Pancreas (tissue), 10 donors: ENCODE results near the gene C8A. TPM values are rescaled to one million over a fixed set of nuclear protein-coding genes. Genes with fewer than 3 reads are reported as not detected.

Experiments
- ATAC-seq, 4 donors: fragments of 200-7000 bp; cut with Tn5 transposase; one replicate each; pipeline versions ENCODE4 v1.8.0 to v1.9.1; 2020; ENCODE audit warnings: mild to moderate bottlenecking in 4 of 4, moderate library complexity in 4 of 4
- DNase-seq, 6 donors: peaks; one replicate each; pipeline ENCODE4 v3.0.0-alpha.2; 2020
- FAIRE-seq: peaks from 2 replicates; lab custom pipeline; 2012; peaks lifted over from hg19 to GRCh38; lab: Jason Lieb, UNC
- H3K27ac ChIP-seq, 4 donors: fragments of 200-600 bp; sonication (generic); 1 replicate in 3 of 4; 2 replicates in 1 of 4; pipeline versions ENCODE4 v1.5.0 to v1.8.0; 2020
- H3K27me3 ChIP-seq, 4 donors: fragments of 200-600 bp; one replicate each; pipeline ENCODE4 v1.8.0; 2021
- H3K36me3 ChIP-seq, 3 donors: fragments of 200-600 bp; sonication (generic) in 1 of 3; one replicate each; pipeline versions ENCODE4 v1.5.0 to v1.8.0; 2020 to 2021
- H3K4me1 ChIP-seq, 3 donors: fragments of 200-600 bp; one replicate each; pipeline ENCODE4 v1.8.0; 2021
- H3K4me3 ChIP-seq, 4 donors: fragments of 200-600 bp; sonication (generic) in 2 of 4; one replicate each; pipeline versions ENCODE4 v1.5.0 to v1.8.0; 2020 to 2021
- H3K9me3 ChIP-seq, 4 donors: fragments of 200-600 bp; one replicate each; pipeline ENCODE4 v1.8.0; 2021
- CTCF ChIP-seq, 4 donors: fragments of 200-600 bp; sonication (generic) in 3 of 4; IDR thresholded peaks; one replicate each; pipeline versions ENCODE4 v1.5.0 to v1.8.0; 2021; ENCODE audit warnings: antibody characterized with exemption in 4 of 4
- WGBS, 2 donors: extraction: QIAGEN DNeasy Blood & Tissue Kit; methylation state at CpG; one replicate each; pipeline ENCODE4 v1.1.7; 2013; 5-methylcytosine and 5-hydroxymethylcytosine counted together
- intact Hi-C, 3 donors: fragments of 100-400 bp; cut with DNase I; formaldehyde crosslinking; loops; one replicate each; pipeline versions ENCODE4 v1.11.1 to v1.14.2; 2022
- polyA plus RNA-seq, 2 donors: library from polyadenylated mRNA; stranded (reverse); fragments of 200-250 nt; gene quantifications; one replicate each; pipeline ENCODE4 v1.2.3, GENCODE V29; 2013
- total RNA-seq, 6 donors: library from RNA; stranded (reverse); fragmentation: NEBNext Ultra II Directional in 4 of 6; extraction: Animal tissue kit (Norgen Biotek cat#: 25700) in 4 of 6; gene quantifications; one replicate each; pipeline versions ENCODE4 v1.2.1 to v1.2.4, GENCODE V29; 2021 to 2023
- donor health status: healthy with polysubstance abuse.
- donor health status: DM: no; HTN: no; CAD: no; lungs with moderate emphysema.
- donor health status: DM: no; HTN: no; CAD: no.
- donor health status: control.
- donor health status: control.
- donor health status: Bipolar disorder and iron deficiency.
- donor health status: DM: yes; HTN: yes; CAD: no.
- donor health status: DM: no; HTN: no; CAD: no.
- donor health status: DM: no; HTN: no; CAD: no.
- donor health status: DM: yes; HTN: yes; CAD: no.

Gene C8A
- total and polyA plus RNA-seq, 8 donors, result 0.08 to 0.38 (median 0.11) TPM; not detected in 4

- no peak overlapping the region for H3K4me3 ChIP-seq
- H3K9me3 ChIP-seq, result no peaks in the 10 kb centered on the region
- H3K36me3 ChIP-seq, result no peaks in the 10 kb centered on the region
- FAIRE-seq (no peak), DNase-seq (no peak), ATAC-seq (no peak)
- no peak overlapping the region for H3K27ac ChIP-seq
- no peaks in the 10 kb centered on the region for H3K27me3 ChIP-seq
- H3K4me1 ChIP-seq, result no peaks in the 10 kb centered on the region
- intact Hi-C loops, result loop anchor here in 1 of 3 donors (5.0 kb wide), 1 partner anchor 219 kb away; no protein-coding TSS in a partner anchor
- no peak for TF ChIP-seq CTCF (IDR thresholded peaks at IDR 0.05)
- 82 to 90% methylated on average over 3 of the region's 3 CpGs for WGBS, 2 donors
Observed at GRCh38 chr1:56838759-56839158, 15.8 kb upstream of the C8A start.

GRCh38 chr1:56843544-56843943 lies 11.1 kb upstream of the C8A start:
- Histone ChIP-seq H3K4me3 (no peak overlapping the region), H3K27me3 (no peaks in the 10 kb centered on the region), H3K9me3 (no peaks in the 10 kb centered on the region), H3K27ac (no peak overlapping the region), H3K4me1 (no peaks in the 10 kb centered on the region), H3K36me3 (no peaks in the 10 kb centered on the region)
- 93% methylated on average over 3 of the region's 3 CpGs for WGBS, 2 donors
- FAIRE-seq, result no peak
- intact Hi-C loops, result no loop called here
- no peak for DNase-seq
- no peak for ATAC-seq
- no peak for TF ChIP-seq CTCF (IDR thresholded peaks at IDR 0.05)

DNA sequence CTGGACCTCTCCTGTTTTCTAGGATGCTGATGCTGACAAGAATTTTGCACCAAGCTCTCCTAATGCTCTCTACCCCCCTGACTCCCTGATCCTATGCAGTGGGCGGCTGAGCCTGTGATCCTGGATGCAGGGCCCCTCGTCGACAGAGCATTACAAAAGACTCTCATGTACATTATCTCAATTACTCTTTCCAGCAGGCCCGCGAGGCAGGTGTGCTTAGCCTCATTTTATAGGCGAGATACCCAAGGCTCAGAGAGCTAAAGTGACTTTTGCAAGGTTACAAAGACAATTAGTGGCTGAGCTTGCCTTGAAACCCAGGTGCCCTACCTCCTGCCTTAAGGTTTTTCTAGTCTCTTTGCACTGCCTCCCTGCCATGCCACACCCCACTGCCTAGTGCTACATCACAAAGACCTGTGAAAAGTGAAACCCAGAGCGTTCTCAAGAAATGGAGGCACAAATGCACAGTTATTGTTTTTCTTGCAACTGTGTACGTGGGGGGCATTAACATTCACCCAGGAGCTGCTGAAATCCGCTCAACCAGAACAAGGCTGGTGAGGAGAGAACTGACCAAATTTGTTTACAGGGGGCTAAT lies 10.0 kb upstream of the C8A start:
- WGBS, 2 donors, result 75 to 82% methylated on average over 9 of the region's 9 CpGs
- Histone ChIP-seq H3K27ac (no peak overlapping the region), H3K9me3 (no peaks in the 10 kb centered on the region), H3K36me3 (no peaks in the 10 kb centered on the region), H3K4me3 (no peak overlapping the region), H3K4me1 (no peaks in the 10 kb centered on the region), H3K27me3 (no peaks in the 10 kb centered on the region)
- no peak for TF ChIP-seq CTCF (IDR thresholded peaks at IDR 0.05)
- DNase-seq (no peak), FAIRE-seq (no peak), ATAC-seq (no peak)
- intact Hi-C loops, result no loop called here

GRCh38 chr1:56845343-56845742 lies 9.3 kb upstream of the C8A start:
- no peak for TF ChIP-seq CTCF (IDR thresholded peaks at IDR 0.05)
- Histone ChIP-seq H3K4me3 (no peak overlapping the region), H3K27me3 (no peaks in the 10 kb centered on the region), H3K36me3 (no peaks in the 10 kb centered on the region), H3K27ac (no peak overlapping the region), H3K9me3 (no peaks in the 10 kb centered on the region), H3K4me1 (no peaks in the 10 kb centered on the region)
- 86 to 87% methylated on average over 3 of the region's 3 CpGs for WGBS, 2 donors
- FAIRE-seq, result no peak
- no peak for DNase-seq
- intact Hi-C loops, result no loop called here
- no peak for ATAC-seq

- 86 to 88% methylated on average over 7 of the region's 7 CpGs for WGBS, 2 donors
- Histone ChIP-seq H3K36me3 (no peaks in the 10 kb centered on the region), H3K9me3 (no peaks in the 10 kb centered on the region), H3K4me3 (no peak overlapping the region), H3K27me3 (no peaks in the 10 kb centered on the region), H3K4me1 (peaks cover 0 to 10% (median 7%) of the 10 kb centered on the region in 3 donors), H3K27ac (no peak overlapping the region)
- ATAC-seq (no peak), DNase-seq (no peak), FAIRE-seq (no peak)
- no peak for TF ChIP-seq CTCF (IDR thresholded peaks at IDR 0.05)
- intact Hi-C loops, result no loop called here
Observed at GRCh38 chr1:56849750-56850149, 4.8 kb upstream of the C8A start.
